ENCODE data around the gene TIMP3. TPM values are rescaled to one million over a fixed set of nuclear protein-coding genes. Genes with fewer than 3 reads are reported as not detected.

Gene TIMP3
- total and polyA plus RNA-seq, 2 of the 4 experiments (the other 2 are of a cell fraction): 98.8 to 179 TPM

DNA sequence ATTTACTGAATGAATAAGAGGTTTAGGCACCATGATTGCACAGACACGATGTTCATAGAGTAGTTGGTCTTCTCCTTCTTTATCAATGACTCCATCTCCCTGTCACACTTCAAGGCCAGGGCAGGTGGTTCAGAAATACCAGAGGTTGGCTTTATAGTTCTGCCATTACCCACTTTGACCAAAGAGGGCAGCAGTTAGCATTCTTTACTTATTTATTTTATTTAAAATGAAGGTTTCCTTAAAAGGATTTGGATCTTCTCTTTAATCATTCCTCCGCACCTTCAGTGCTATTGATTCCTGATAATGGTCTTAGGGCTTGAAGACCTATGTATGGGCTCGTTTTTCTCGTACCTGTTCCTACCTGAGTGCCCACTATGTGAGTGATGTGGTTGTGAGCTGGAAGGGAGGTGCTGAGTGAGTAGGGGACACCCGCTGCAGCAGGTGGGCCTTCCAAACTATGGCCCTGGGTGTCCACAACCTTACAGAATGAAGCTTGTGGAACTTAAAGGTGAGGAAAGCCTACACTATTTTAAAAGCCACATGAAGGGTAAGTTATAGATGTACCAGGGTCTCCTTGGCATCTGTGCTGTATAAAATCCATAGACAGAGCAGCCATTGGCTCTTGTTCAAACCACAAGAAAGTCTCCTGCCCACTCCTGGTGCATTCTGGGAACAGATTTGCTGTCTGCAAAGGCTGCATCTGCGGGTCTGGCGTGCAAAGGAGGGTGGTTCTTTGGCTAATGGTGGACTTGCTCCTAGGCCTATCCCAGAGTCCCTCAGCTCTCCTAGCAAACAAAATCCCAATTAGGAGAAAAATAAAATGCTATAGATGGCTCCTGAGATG is 35.0 kb downstream of the TIMP3 start:
- peak; percentile 30; the same call in 1 of the 2 replicates for ATAC-seq (ENCODE audit: low read depth)
- H3K27me3 ChIP-seq (ENCODE audit: control insufficient read depth, insufficient read depth, low read length): no peaks in the 10 kb centered on the region
- ChIA-PET CTCF (interaction anchor here (1.5 kb wide), 1 partner anchor 13 kb away, joined by 5 read pairs; no protein-coding TSS in a partner anchor), POLR2A (ENCODE audit: unreplicated experiment) (no interaction called here)
- no peaks in the 10 kb centered on the region for H3K9me3 ChIP-seq (ENCODE audit: control insufficient read depth, insufficient read depth, low read length)
- H2AK5ac ChIP-seq (ENCODE audit: low read depth, low read length): no peak overlapping the region
- H3K14ac ChIP-seq (replicated peaks; ENCODE audit: low read depth, low read length): no peak overlapping the region
- H3K23ac ChIP-seq (ENCODE audit: low read depth, low read length): no peak overlapping the region
- H2AFZ ChIP-seq (replicated peaks; ENCODE audit: low read length, poor library complexity): no peak overlapping the region
- no peak overlapping the region for H3K18ac ChIP-seq (ENCODE audit: low read depth, low read length)
- H4K20me1 ChIP-seq (ENCODE audit: insufficient read depth, low read length): peaks cover 98% of the 10 kb centered on the region
- no peak for TF ChIP-seq MXI1 (IDR thresholded peaks at IDR 0.05; ENCODE audit: borderline replicate concordance, low read depth, low read length)
- TF ChIP-seq CEBPB (IDR thresholded peaks at IDR 0.05; ENCODE audit: low read depth, low read length): no peak
- TF ChIP-seq, protein P1, sequence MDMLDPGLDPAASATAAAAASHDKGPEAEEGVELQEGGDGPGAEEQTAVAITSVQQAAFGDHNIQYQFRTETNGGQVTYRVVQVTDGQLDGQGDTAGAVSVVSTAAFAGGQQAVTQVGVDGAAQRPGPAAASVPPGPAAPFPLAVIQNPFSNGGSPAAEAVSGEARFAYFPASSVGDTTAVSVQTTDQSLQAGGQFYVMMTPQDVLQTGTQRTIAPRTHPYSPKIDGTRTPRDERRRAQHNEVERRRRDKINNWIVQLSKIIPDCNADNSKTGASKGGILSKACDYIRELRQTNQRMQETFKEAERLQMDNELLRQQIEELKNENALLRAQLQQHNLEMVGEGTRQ (IDR thresholded peaks at IDR 0.05; ENCODE audit: low read depth, low read length): no peak
- TF ChIP-seq NFE2L2 (IDR thresholded peaks at IDR 0.05; ENCODE audit: low read depth, low read length): no peak
- TF ChIP-seq FOS (IDR thresholded peaks at IDR 0.05; ENCODE audit: low read depth, low read length): no peak
- no peak for TF ChIP-seq RFX5 (IDR thresholded peaks at IDR 0.05; ENCODE audit: low read depth, low read length)
- no peak for TF ChIP-seq MAZ (IDR thresholded peaks at IDR 0.05; ENCODE audit: borderline replicate concordance, low read depth, low read length)
- peak; percentile 49 for TF ChIP-seq CTCF (conservative IDR thresholded peaks at IDR 0.05; ENCODE audit: low read depth, low read length)
- no peak for TF ChIP-seq ELK1 (IDR thresholded peaks at IDR 0.05; ENCODE audit: borderline replicate concordance, low read depth, low read length)
- no peak for TF ChIP-seq SMC3 (IDR thresholded peaks at IDR 0.05; ENCODE audit: low read depth, low read length)
- no peak for TF ChIP-seq MAFK (IDR thresholded peaks at IDR 0.05; ENCODE audit: low read depth, low read length)
- peak; percentile 13; the same call in 1 of the 2 replicates for TF ChIP-seq RAD21 (IDR thresholded peaks at IDR 0.05; ENCODE audit: low read length)
- no peak for TF ChIP-seq RCOR1 (IDR thresholded peaks at IDR 0.05; ENCODE audit: insufficient replicate concordance, low read length)
- TF ChIP-seq BHLHE40 (IDR thresholded peaks at IDR 0.05; ENCODE audit: low read depth, low read length): no peak
- no peak overlapping the region for H3K4ac ChIP-seq (ENCODE audit: low read depth, low read length)
- no peak overlapping the region for H2BK20ac ChIP-seq (ENCODE audit: low read depth, low read length)
- no peak overlapping the region for H3K4me2 ChIP-seq (ENCODE audit: low read depth, low read length)
- no peak overlapping the region for H4K5ac ChIP-seq (ENCODE audit: low read depth, low read length)
- in situ Hi-C loops (cut with MboI; ENCODE audit: low sequenced_read_pairs) (no loop called here), intact Hi-C loops (cut with micrococcal nuclease) (no loop called here), dilution Hi-C loops (cut with HindIII; ENCODE audit: low sequenced_read_pairs, unreplicated experiment) (no loop called here)
- H4K91ac ChIP-seq (ENCODE audit: insufficient read depth, low read depth, low read length): no peak overlapping the region
- no peak overlapping the region for H2BK5ac ChIP-seq (ENCODE audit: low read depth, low read length, poor library complexity, severe bottlenecking)
- no peak overlapping the region for H2BK120ac ChIP-seq (ENCODE audit: low read depth, low read length)
- H2BK15ac ChIP-seq (ENCODE audit: low read depth, low read length): no peak overlapping the region
- peak overlapping the region; percentile 31 for H2AK9ac ChIP-seq (replicated peaks; ENCODE audit: low read depth, low read length, poor library complexity)
- peaks cover 67% of the 10 kb centered on the region for H3K36me3 ChIP-seq (ENCODE audit: control insufficient read depth, insufficient read depth, low read length)
- no CpG with 5 or more reads among the region's 7 CpGs for WGBS, 2 experiments (ENCODE audit: extremely low coverage in 2 of 2, insufficient read length in 1 of 2)
- no TSS peak for BruUV-seq (replicated peaks)
- peaks cover 6% of the 10 kb centered on the region; the same call in 1 of the 2 replicates for H3K4me1 ChIP-seq (ENCODE audit: control insufficient read depth, insufficient read depth, low read length)
- no peak overlapping the region for H3K4me3 ChIP-seq (ENCODE audit: insufficient read depth, low read depth, low read length)
- peaks cover 23% of the 10 kb centered on the region for H3K9me1 ChIP-seq (ENCODE audit: insufficient read depth, low read length)
- H3K9ac ChIP-seq (ENCODE audit: low read depth, low read length): no peak overlapping the region
- peak; percentile 22 for DNase-seq
- H3K27ac ChIP-seq (ENCODE audit: insufficient read depth, low read length): no peak overlapping the region
- no peak overlapping the region for H4K8ac ChIP-seq (ENCODE audit: low read depth in 2 of 2, low read length in 2 of 2)
- no peak overlapping the region for H3K56ac ChIP-seq (ENCODE audit: extremely low read depth, insufficient read depth, low read length)
- H3K79me1 ChIP-seq (ENCODE audit: low read depth in 1 of 2, low read length in 2 of 2): peaks cover 49 to 94% of the 10 kb centered on the region in 2 experiments

All from IMR-90 (cell line).